ENCODE results near the gene GSN. TPM values are rescaled to one million over a fixed set of nuclear protein-coding genes. Genes with fewer than 3 reads are reported as not detected.

The GSN gene
- total and polyA plus RNA-seq, 9 of the 15 experiments (the other 6 are each of a cell fraction or from before 2014, with no cell fraction given), result 0.39 to 16.6 (median 8.2) TPM

- TF ChIP-seq PBX2 (CRISPR knock-in tag; IDR thresholded peaks at IDR 0.05; ENCODE audit: low read depth) (peak; percentile 87), PBX2 (tag; conservative IDR thresholded peaks at IDR 0.05; ENCODE audit: low read depth) (peak; percentile 91), MEIS2 (IDR thresholded peaks at IDR 0.05; ENCODE audit: partially characterized antibody) (peak; percentile 63), EP400 (IDR thresholded peaks at IDR 0.05) (peak; percentile 63; the same call in 1 of the 2 replicates), ATF4 (CRISPR knock-in tag; IDR thresholded peaks at IDR 0.05) (peak; percentile 93), IRF9 (tag; IDR thresholded peaks at IDR 0.05) (peak; percentile 88), DPF2 (IDR thresholded peaks at IDR 0.05) (0 out of 2 replicates have a peak, but pooled peaks have one; percentile 22), MYBL2 (IDR thresholded peaks at IDR 0.05; ENCODE audit: low read depth) (no peak), MYBL2 (CRISPR knock-in tag; IDR thresholded peaks at IDR 0.05; ENCODE audit: borderline replicate concordance) (no peak), REST (IDR thresholded peaks at IDR 0.05; ENCODE audit: borderline replicate concordance) (no peak), REST (CRISPR knock-in tag; IDR thresholded peaks at IDR 0.05; ENCODE audit: low read depth) (0 out of 2 replicates have a peak, but pooled peaks have one; percentile 20), CEBPG (CRISPR knock-in tag; IDR thresholded peaks at IDR 0.05) (peak; percentile 94), CEBPG (tag; conservative IDR thresholded peaks at IDR 0.05 in 1 of 2, IDR thresholded peaks at IDR 0.05 in 1 of 2) (peak; percentile 92 to 93)
These were observed 21.9 kb downstream of the GSN start (continued) for GRCh38 chr9:121289772-121290370.

All from K562 (cell line).